GM10266 (cell line): ENCODE data around the gene PIP5KL1.

Experiments used
- DNase-seq: peaks from one replicate; pipeline ENCODE4 v3.0.0; 2012; ENCODE audit errors: extremely low spot score
- TF ChIP-seq, protein P1 (sequence below): IDR thresholded peaks from 2 replicates; pipeline ENCODE4 v1.5.1; 2012; ENCODE audit warnings: mild to moderate bottlenecking, low read depth; ENCODE audit not compliant: control insufficient read depth, insufficient read depth; ENCODE audit errors: missing control alignments

PIP5KL1 gene

DNA sequence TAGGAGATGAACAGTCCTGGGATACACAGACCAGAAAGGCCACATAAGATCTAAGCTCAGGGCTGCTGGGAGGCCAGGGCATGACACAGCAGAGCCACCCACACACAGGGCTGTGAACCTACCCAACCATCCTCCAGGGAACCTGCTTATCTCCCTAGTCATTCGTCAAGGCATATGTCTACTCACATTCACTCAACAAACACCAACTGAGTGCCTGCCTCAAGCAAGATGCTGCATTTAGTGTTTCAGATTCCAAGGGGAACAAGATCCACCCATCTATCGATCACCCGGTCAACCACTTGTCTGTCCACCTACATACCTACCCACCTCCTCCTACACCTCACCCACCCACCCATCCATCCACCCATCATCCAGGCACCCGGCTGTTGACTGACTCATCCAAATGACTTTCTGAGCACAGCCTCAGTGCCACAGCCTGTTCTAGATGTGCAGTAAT is 5.2 kb upstream of the PIP5KL1 start:
- TF ChIP-seq, protein P1, sequence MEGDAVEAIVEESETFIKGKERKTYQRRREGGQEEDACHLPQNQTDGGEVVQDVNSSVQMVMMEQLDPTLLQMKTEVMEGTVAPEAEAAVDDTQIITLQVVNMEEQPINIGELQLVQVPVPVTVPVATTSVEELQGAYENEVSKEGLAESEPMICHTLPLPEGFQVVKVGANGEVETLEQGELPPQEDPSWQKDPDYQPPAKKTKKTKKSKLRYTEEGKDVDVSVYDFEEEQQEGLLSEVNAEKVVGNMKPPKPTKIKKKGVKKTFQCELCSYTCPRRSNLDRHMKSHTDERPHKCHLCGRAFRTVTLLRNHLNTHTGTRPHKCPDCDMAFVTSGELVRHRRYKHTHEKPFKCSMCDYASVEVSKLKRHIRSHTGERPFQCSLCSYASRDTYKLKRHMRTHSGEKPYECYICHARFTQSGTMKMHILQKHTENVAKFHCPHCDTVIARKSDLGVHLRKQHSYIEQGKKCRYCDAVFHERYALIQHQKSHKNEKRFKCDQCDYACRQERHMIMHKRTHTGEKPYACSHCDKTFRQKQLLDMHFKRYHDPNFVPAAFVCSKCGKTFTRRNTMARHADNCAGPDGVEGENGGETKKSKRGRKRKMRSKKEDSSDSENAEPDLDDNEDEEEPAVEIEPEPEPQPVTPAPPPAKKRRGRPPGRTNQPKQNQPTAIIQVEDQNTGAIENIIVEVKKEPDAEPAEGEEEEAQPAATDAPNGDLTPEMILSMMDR, result no peak
- DNase-seq, result no peak

DNA sequence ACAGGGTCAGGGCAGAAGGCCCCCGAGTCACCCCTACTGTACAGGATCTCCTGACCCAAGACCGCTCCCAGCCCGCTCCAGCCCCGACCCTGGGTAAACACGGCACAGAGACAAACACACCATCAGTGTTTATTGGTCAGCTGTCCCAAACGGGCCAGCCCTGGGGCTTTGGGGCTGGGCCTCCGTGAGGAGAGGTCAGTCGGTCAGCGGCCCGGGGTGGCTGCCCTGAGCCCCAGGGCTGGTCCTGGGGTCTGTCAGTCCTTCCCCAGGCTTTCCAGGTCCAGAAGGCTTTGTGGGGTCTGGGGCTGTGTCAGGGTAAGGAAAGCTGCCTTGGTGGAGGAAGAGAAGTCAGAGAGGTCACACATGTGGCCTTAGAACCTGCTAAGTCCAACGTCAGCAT is 4.4 kb upstream of the PIP5KL1 start:
- TF ChIP-seq, protein P1, result no peak
- no peak for DNase-seq

DNA sequence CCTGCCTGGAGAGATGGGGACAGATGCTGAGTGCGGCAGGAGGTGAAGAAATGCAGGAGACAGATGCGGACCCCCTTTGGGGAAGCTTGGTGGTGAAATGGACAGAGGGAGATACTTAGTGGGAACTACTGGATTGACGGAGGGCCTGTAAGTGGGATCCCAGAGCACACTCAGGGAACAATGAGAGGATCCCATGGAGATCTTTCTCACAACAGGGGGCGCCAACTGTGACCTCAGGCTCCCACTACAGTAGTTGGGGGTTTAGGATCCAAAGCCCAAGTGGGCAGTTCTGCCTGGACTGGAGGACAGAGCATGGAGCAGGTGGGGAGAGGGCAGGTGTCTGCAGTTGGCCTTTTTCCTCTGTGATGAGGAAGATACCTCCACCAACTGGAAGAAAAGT is 3.7 kb upstream of the PIP5KL1 start:
- DNase-seq, result no peak
- TF ChIP-seq, protein P1, result no peak

DNA sequence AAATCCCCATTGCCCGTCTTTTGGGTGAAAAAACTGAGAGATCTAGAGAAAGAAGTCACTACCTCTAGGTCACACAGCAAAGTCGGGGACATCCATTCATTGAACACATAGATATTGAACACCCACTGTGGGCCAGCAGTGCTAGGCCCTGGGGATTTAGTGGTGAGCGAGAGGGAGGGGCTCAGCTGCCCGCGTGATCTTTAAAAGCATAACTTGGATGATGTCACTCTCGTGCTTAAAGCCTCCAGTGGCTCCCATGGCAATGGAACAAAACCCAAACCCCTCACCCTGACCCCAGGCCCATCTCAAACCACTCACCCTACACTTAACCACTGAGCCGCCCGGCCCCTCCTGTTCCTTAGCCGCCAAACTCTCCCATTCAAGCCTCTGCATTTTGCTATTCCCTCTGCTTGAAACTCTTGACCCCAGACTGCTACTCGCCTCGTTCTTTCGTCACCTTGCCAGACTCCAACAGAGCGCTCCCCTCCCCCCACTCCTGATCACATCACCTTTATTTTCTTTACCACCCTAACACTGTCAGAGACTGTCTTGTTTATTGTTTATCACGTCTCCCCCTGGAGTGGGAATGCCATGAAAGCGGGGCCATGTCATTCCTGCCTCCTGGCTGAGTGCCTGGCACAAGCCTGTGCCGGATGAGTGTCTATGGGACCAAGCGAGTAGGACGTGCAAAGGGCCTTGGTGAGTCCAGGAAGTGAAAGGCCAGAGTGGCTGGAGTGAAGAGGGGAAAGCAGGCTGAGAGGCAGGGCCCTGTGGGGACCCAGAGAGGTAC is 710 bp upstream of the PIP5KL1 start:
- DNase-seq, result peak; percentile 62
- TF ChIP-seq, protein P1, result no peak

DNA sequence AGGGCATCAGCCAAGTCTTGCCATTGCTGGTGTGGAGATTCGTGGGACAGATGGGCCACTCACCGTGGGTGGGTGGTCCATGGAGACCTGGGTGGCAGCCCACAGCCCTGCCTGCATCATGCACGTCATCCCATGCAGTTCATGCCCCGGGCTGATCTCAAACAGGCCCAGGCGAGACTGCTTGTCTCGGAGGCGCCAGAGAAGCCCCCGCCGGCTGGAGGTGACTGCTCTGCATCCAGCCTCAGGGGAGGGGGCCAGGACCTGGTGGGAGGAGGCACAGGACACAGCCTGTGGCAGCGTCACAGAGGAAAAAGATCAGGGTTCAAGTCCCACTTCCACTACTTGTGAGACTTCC is 975 bp downstream of the PIP5KL1 start:
- DNase-seq, result no peak
- TF ChIP-seq, protein P1, result no peak

DNA sequence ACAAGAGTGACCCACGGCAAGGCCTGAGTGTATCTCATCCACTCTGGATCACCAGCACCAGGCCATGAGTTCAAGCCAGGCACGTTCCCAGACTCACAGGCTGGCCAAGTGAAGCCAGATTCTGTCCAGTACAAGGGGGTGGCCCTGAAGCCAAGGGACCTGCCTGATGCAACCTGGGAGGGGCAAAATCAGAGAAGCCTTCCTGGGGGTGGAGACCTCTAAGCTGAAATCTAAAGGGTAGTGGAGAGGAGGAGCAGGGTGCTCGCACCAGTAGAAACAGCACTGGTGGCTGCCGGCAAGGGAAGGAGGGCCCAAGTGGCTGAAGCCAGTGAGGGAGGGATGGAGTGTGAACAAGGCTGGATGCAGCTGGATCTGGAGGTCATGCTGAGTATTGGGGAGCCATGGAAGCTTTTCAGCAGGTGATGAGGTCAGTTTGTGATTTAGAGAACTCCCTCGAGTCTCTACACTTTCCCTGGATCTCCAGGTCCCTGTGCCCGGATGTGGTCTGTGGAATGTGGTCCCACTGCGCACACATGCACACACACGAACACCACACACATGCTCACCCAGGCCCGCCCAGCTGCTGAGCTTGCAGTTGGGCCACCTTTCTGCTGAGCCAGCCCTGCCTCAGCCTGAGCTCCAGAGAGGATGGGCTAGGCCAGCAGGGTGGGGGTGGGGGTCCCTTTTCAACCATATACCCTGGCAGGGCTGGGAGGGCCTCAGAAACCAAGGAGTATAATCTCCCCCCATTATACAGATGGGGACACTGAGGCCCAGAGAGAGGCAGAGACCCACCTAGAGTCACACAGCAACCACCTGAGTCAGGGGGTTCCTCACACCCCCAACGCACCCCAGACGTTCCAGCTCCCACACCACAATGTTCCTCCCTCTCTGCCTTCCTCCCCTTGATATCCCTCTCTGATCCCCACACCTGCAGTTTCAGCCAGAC is 1.6 kb downstream of the PIP5KL1 start:
- DNase-seq, result no peak
- TF ChIP-seq, protein P1, result no peak

DNA sequence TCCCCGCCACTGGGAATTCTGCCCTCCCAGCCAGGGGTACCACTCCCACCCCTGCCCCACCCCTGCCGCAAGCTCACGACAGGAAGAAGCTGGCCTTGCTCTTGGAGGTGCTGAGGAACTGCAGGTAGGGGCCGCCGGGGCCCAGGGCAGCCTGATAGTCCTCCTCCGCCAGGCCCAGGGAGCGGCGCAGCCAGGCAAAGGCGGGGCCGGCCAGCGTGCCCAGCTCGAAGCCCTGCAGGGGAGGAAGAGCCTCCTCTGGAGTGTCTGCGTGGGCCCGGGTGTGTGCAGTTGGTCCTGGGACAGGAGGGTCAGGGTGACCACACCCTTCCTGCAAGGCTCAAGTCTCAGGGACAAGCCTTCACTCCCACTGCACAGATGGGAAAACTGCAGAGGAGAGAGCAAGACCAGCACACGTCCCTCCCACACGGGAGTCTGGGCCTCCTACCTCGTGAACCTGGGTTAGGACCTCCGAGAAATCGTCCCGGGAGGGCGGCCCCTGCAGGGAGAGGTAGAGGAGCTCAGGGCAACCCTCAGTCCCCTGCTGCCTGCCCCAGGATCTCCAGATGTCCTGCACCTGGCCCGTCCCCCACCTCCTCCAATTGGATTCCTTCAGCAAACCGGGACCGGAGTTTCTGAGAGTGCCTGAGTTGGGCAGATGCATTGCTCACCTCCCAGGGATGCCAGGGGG is 2.4 kb downstream of the PIP5KL1 start:
- no peak for DNase-seq
- TF ChIP-seq, protein P1, result no peak
